Neural progenitor cell (in vitro differentiated cells): ENCODE results near the gene ITFG1. TPM values are rescaled to one million over a fixed set of nuclear protein-coding genes. Genes with fewer than 3 reads are reported as not detected.

Experiments used
- DNase-seq: peaks from one replicate; pipeline ENCODE4 v3.0.0-alpha.2; 2016; ENCODE audit warnings: low spot score
- H2AFZ ChIP-seq: fragments of 200-600 bp; sonication (generic); replicated peaks from 2 replicates; pipeline ENCODE4 v1.6.1; 2016; ENCODE audit warnings: antibody characterized with exemption
- H3F3A ChIP-seq: fragments of 200-600 bp; sonication (generic); 2 replicates; pipeline ENCODE4 v1.6.1; 2016; ENCODE audit warnings: antibody characterized with exemption, low read depth
- H3K27ac ChIP-seq: fragments of 200-600 bp; sonication (generic); 2 replicates; pipeline ENCODE4 v1.5.1; 2016; ENCODE audit warnings: mild to moderate bottlenecking
- H3K27me3 ChIP-seq: fragments of 200-600 bp; sonication (generic); 2 replicates; pipeline ENCODE4 v1.6.1; 2016; ENCODE audit warnings: mild to moderate bottlenecking, moderate library complexity
- H3K36me3 ChIP-seq: fragments of 200-600 bp; sonication (generic); 2 replicates; pipeline ENCODE4 v1.5.1; 2016
- H3K4me1 ChIP-seq: fragments of 200-600 bp; sonication (generic); 2 replicates; pipeline ENCODE4 v1.6.1; 2016; ENCODE audit warnings: mixed run types
- H3K4me2 ChIP-seq: fragments of 200-600 bp; sonication (generic); 2 replicates; pipeline ENCODE4 v1.6.1; 2016
- H3K4me3 ChIP-seq: fragments of 200-600 bp; sonication (generic); 2 replicates; pipeline ENCODE4 v1.5.1; 2016
- H3K79me2 ChIP-seq: fragments of 200-600 bp; sonication (generic); 2 replicates; pipeline ENCODE4 v1.6.1; 2016; ENCODE audit warnings: low read depth
- H3K9ac ChIP-seq: fragments of 200-600 bp; sonication (generic); 2 replicates; pipeline ENCODE4 v1.6.1; 2016
- H3K9me3 ChIP-seq: fragments of 200-600 bp; sonication (generic); 2 replicates; pipeline ENCODE4 v1.5.1; 2016; ENCODE audit warnings: low read depth
- H4K20me1 ChIP-seq: fragments of 200-600 bp; sonication (generic); 2 replicates; pipeline ENCODE4 v1.6.1; 2016; ENCODE audit warnings: low read depth
- H3K27ac Mint-ChIP-seq: 3 replicates; pipeline ENCODE4 v1.8.0; 2021; ENCODE audit warnings: mixed read lengths
- H3K27me3 Mint-ChIP-seq: 2 replicates; pipeline ENCODE4 v1.8.0; 2022; ENCODE audit warnings: low read depth, mild to moderate bottlenecking, inconsistent platforms, moderate library complexity, mixed read lengths; ENCODE audit not compliant: insufficient read depth
- H3K36me3 Mint-ChIP-seq: 3 replicates; pipeline ENCODE4 v1.8.0; 2021; ENCODE audit warnings: mixed read lengths
- H3K4me1 Mint-ChIP-seq: 3 replicates; pipeline ENCODE4 v1.8.0; 2021; ENCODE audit warnings: mixed read lengths
- H3K4me3 Mint-ChIP-seq: 3 replicates; pipeline ENCODE4 v1.8.0; 2021; ENCODE audit warnings: mild to moderate bottlenecking, moderate library complexity, mixed read lengths
- H3K9me3 Mint-ChIP-seq: 3 replicates; pipeline ENCODE4 v1.8.0; 2020; ENCODE audit warnings: mixed read lengths
- EZH2 ChIP-seq: fragments of 200-600 bp; sonication (generic); IDR thresholded peaks from 2 replicates; pipeline ENCODE4 v1.6.1; 2017; ENCODE audit warnings: antibody characterized with exemption, mild to moderate bottlenecking, moderate library complexity
- EZH2phosphoT487 ChIP-seq: fragments of 200-600 bp; sonication (generic); IDR thresholded peaks from 2 replicates; pipeline ENCODE4 v1.6.1; 2017; ENCODE audit warnings: antibody characterized with exemption
- total RNA-seq: library from RNA; depleted of rRNA; stranded (reverse); fragments of >200 nt; gene quantifications from 2 replicates; pipeline ENCODE4 v1.2.3, GENCODE V29; 2015; ENCODE audit warnings: low replicate concordance
- TF ChIP-seq, protein P1 (sequence below): fragments of 200-600 bp; sonication (generic); IDR thresholded peaks from 2 replicates; pipeline ENCODE4 v1.5.1; 2017; ENCODE audit warnings: antibody characterized with exemption, mild to moderate bottlenecking

The ITFG1 gene
- total RNA-seq, 1 donor from 2014 or later = 61.8 TPM

DNA sequence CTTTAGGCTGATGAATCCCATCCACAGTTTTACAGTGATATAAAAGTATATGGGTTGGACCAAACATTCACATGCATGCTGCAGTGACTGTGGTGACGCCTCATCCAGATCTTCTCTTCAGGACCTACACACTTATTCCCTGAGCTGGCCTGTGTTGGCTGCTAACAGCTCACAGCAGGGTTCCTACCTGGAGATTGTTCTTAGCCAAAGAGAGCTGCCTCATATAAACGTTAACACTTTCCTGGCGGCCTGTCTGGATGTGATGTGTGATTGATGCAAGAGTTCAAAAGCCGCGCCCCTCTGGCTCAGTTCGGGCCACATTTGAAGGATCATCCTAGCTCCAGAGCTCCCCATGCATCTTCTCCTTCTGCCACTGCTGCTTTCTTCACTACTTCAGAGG lies 224.1 kb downstream of the ITFG1 start:
- H3K79me2 ChIP-seq = no peaks in the 10 kb centered on the region
- H3K4me1 Mint-ChIP-seq = no peaks in the 10 kb centered on the region
- H3K4me1 ChIP-seq = no peaks in the 10 kb centered on the region
- H3K27me3 Mint-ChIP-seq = peaks cover 2% of the 10 kb centered on the region
- H3K4me3 Mint-ChIP-seq = no peak overlapping the region
- H3F3A ChIP-seq = no peaks in the 10 kb centered on the region
- H3K9me3 ChIP-seq = no peaks in the 10 kb centered on the region
- DNase-seq = no peak
- H3K36me3 ChIP-seq = no peaks in the 10 kb centered on the region
- TF ChIP-seq, protein P1, sequence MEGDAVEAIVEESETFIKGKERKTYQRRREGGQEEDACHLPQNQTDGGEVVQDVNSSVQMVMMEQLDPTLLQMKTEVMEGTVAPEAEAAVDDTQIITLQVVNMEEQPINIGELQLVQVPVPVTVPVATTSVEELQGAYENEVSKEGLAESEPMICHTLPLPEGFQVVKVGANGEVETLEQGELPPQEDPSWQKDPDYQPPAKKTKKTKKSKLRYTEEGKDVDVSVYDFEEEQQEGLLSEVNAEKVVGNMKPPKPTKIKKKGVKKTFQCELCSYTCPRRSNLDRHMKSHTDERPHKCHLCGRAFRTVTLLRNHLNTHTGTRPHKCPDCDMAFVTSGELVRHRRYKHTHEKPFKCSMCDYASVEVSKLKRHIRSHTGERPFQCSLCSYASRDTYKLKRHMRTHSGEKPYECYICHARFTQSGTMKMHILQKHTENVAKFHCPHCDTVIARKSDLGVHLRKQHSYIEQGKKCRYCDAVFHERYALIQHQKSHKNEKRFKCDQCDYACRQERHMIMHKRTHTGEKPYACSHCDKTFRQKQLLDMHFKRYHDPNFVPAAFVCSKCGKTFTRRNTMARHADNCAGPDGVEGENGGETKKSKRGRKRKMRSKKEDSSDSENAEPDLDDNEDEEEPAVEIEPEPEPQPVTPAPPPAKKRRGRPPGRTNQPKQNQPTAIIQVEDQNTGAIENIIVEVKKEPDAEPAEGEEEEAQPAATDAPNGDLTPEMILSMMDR = no peak
- no peak for TF ChIP-seq EZH2phosphoT487
- no peak for TF ChIP-seq EZH2
- H3K27ac Mint-ChIP-seq = no peak overlapping the region
- no peaks in the 10 kb centered on the region for H4K20me1 ChIP-seq
- no peak overlapping the region for H3K27ac ChIP-seq
- H3K4me3 ChIP-seq = no peak overlapping the region
- no peaks in the 10 kb centered on the region for H3K27me3 ChIP-seq
- no peak overlapping the region for H3K9ac ChIP-seq
- no peak overlapping the region for H3K4me2 ChIP-seq
- peaks cover 3% of the 10 kb centered on the region for H3K36me3 Mint-ChIP-seq
- no peaks in the 10 kb centered on the region for H3K9me3 Mint-ChIP-seq
- H2AFZ ChIP-seq = no peak overlapping the region

- TF ChIP-seq, protein P1 = no peak
- TF ChIP-seq EZH2phosphoT487 (no peak), EZH2 (no peak)
- peaks cover 3% of the 10 kb centered on the region for H3K36me3 Mint-ChIP-seq
- Histone ChIP-seq H3K4me2 (no peak overlapping the region), H3K4me1 (no peaks in the 10 kb centered on the region), H4K20me1 (no peaks in the 10 kb centered on the region), H3K27ac (no peak overlapping the region), H3K9ac (no peak overlapping the region), H3K79me2 (no peaks in the 10 kb centered on the region), H3K27me3 (no peaks in the 10 kb centered on the region), H2AFZ (no peak overlapping the region), H3K36me3 (no peaks in the 10 kb centered on the region), H3F3A (no peaks in the 10 kb centered on the region), H3K9me3 (no peaks in the 10 kb centered on the region), H3K4me3 (no peak overlapping the region)
- no peak overlapping the region for H3K4me3 Mint-ChIP-seq
- H3K27me3 Mint-ChIP-seq = peaks cover 2% of the 10 kb centered on the region
- no peaks in the 10 kb centered on the region for H3K9me3 Mint-ChIP-seq
- no peak for DNase-seq
- H3K27ac Mint-ChIP-seq = no peak overlapping the region
- H3K4me1 Mint-ChIP-seq = no peaks in the 10 kb centered on the region
These were observed 230.6 kb downstream of the ITFG1 start for GRCh38 chr16:47230296-47230695.

GRCh38 chr16:47229053-47230050 lies 231.5 kb downstream of the ITFG1 start:
- H3K9me3 Mint-ChIP-seq = no peaks in the 10 kb centered on the region
- no peak overlapping the region for H3K9ac ChIP-seq

More at GRCh38 chr16:47229053-47230050, 231.5 kb downstream of the ITFG1 start:
- H3F3A ChIP-seq = no peaks in the 10 kb centered on the region
- no peaks in the 10 kb centered on the region for H3K27me3 Mint-ChIP-seq
- H3K4me3 ChIP-seq = no peak overlapping the region
- no peaks in the 10 kb centered on the region for H3K79me2 ChIP-seq
- no peak overlapping the region for H3K4me2 ChIP-seq
- H3K27me3 ChIP-seq = no peaks in the 10 kb centered on the region
- no peaks in the 10 kb centered on the region for H3K9me3 ChIP-seq
- H3K4me1 ChIP-seq = no peaks in the 10 kb centered on the region
- H3K27ac ChIP-seq = no peak overlapping the region
- no peak overlapping the region for H3K4me3 Mint-ChIP-seq
- TF ChIP-seq EZH2 = no peak
- TF ChIP-seq, protein P1 = no peak
- no peak for TF ChIP-seq EZH2phosphoT487
- H2AFZ ChIP-seq = no peak overlapping the region
- no peak overlapping the region for H3K27ac Mint-ChIP-seq
- no peaks in the 10 kb centered on the region for H3K36me3 ChIP-seq
- no peak for DNase-seq
- peaks cover 3% of the 10 kb centered on the region for H3K36me3 Mint-ChIP-seq
- no peaks in the 10 kb centered on the region for H3K4me1 Mint-ChIP-seq
- H4K20me1 ChIP-seq = no peaks in the 10 kb centered on the region
